HG03575 (cell line): ENCODE measurements around the gene ITGB5.
"Not testable (repeated sequence)": the region's sequence is repeated elsewhere in the genome, so short reads cannot be mapped to it uniquely, and the experiment has no call there.

Source experiments
- ATAC-seq: cut with Tn5 transposase; IDR thresholded peaks from one replicate; pipeline ENCODE4 v1.9.1; 2021; ENCODE audit not compliant: unreplicated experiment, insufficient number of reproducible peaks, low FRiP score; ENCODE audit errors: extremely low read depth

The ITGB5 gene

DNA sequence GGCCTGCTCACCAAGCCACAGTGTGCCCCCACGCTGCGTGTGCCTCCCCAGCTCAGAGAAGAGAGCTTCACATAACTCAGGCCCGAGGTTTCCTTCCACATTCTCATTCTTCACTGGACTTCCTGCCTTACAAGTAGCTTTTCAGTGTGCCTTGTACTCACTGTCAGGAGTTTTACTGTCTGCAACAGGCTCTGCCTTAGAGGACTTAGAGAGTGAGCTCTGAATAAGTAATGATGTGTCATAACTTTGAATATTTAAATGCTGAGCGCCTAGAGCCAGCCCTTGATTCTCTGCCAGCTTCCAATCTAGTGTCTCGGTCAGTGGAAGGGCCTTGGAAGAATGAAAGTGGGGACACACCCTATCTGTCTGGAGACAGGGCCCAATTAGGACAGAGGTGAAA lies 41.8 kb downstream of the ITGB5 start:
- no peak for ATAC-seq

DNA sequence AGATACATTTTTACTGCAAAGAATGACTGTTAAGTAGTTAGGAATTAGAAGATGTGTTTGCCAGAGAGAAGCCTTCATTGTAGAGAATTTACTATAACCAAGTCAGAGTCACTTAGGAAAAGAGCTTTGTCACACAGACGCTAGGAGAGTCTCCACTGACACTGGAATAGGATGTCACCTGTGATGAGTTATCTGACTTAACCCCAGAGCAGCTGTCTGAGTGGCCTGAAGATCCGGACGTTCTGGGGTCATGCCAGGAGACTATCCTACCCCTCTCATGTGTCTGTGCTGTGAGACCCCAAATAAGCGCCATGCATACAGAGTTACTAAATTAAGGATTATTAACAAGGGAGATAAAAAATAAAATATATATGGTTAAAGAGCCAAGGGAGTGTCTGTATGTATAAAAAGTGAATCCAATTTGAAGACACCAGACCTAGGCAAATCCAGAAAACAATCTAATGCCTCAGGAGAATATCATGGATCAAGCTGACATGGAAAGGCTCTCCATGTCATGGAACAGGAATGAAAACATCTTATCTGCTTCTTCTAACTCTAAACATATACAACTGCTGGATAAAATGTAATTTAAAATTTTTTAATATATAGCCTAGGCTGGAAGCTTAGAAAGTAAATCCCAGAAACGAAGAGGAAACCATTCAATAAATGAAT lies 43.5 kb downstream of the ITGB5 start:
- ATAC-seq = no peak

GRCh38 chr3:124843047-124843446 lies 44.1 kb downstream of the ITGB5 start:
- no peak for ATAC-seq

DNA sequence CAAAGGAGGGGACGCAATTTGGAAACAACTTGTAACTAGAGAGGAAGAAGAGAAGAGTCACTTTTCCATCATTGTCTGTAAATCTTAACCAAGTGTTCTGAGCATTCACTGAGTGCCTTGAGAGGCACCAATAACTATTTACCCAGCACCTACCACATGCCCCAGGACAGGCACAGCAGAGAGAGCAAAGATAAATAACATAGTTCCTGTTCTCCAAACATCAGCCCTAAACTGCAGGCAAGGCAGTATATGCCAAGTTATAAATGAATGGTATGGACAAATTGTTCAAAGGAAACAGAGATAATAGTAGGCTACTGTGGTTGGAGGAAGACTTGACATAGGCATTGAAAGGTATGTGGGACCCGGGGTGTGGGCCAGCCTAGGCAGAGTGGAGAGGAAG lies 45.6 kb downstream of the ITGB5 start:
- no peak for ATAC-seq

DNA sequence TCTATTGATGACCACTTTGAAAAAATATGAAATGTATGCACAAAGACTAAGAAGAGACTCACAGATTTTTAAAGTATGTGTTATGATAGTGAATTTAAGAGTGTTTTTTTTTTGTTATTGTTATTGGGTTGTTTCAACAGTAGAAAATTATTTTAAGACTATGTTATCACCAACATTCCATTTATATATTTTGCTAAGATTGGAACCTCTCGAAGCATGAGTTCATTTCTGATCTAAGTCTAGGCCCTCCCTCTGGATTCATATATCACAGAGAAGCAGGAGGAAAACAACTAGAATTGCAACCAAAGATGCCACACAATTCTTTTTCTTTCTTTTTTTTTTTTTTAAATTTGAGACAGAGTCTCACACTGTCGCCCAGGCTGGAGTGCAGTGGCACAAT lies 46.8 kb downstream of the ITGB5 start:
- ATAC-seq = no peak

DNA sequence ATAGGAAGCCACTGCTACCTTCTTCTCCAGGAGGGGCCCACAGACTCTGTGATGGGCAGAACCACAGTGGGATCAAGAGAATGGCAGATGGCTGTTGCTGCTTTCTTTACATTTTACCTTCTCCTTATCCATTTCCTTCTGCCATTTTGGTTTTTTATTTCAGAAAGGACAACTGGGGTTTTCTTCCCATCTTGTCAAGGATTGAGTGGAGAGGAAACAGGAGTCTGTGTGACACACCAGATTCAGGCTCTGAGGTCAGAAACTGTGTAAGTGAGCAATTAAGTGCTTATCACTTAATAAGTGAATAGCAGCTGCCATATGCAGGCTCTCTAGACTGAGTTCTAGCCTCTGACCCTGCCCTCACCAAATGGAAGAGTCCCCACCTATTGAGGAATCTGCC lies 47.3 kb downstream of the ITGB5 start:
- no peak for ATAC-seq

DNA sequence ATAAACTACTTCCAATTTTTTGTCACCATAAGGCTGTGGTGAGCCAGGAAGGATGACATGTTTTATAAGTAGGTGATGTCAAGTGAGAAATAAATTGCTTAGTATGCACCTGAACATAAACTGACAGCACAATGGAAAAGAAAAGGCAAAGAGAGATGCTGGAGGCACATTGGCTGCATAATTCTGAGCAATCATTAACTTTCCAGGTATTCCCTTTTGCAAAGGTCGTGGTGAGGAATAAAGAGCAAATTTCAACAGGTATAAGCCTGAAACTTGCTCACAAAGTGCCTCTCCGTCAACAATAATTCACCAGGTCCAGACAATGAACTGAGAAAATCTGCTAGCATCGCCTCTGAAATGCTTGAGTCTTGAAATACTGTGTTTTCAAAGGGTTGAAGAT lies 48.2 kb downstream of the ITGB5 start:
- ATAC-seq = no peak

GRCh38 chr3:124837730-124838186 lies 49.4 kb downstream of the ITGB5 start:
- no peak for ATAC-seq

DNA sequence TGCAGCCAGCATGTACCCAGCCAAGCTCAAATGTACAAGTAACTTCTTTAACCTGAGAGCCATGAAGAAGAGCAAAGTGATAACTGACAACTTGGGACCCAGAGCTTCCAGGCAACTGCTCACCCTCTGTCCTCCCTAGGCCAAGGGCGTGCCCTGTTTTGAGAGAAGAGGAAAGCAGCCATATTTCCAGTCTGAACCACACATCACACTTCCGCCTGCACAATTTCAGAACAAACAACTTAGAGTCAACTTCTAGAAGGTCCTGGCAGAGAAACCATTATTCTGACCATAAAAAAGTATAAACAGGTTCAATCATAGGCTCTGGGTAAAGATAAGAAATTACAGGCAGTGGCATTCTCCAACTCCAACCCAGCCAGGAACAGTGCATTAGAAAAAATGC lies 50.1 kb downstream of the ITGB5 start:
- no peak for ATAC-seq

DNA sequence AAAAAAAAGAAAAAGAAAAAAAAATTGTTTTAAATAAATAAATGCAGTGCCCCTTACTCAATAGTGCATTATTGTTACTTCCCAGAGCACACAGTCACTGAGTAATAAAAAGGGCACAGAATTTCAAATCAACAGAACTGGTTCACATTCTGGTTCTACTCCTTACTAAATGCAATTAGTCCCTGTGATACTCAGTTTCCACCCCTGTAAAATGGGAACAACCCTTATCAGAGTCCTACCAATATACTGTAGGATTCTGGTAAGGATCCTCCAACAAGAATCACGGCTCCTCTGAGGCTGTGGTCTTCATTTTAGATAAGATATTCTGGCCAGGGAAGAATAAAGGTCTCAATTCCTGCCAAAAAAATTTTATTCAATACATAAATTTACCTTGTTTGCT lies 50.7 kb downstream of the ITGB5 start:
- no peak for ATAC-seq

DNA sequence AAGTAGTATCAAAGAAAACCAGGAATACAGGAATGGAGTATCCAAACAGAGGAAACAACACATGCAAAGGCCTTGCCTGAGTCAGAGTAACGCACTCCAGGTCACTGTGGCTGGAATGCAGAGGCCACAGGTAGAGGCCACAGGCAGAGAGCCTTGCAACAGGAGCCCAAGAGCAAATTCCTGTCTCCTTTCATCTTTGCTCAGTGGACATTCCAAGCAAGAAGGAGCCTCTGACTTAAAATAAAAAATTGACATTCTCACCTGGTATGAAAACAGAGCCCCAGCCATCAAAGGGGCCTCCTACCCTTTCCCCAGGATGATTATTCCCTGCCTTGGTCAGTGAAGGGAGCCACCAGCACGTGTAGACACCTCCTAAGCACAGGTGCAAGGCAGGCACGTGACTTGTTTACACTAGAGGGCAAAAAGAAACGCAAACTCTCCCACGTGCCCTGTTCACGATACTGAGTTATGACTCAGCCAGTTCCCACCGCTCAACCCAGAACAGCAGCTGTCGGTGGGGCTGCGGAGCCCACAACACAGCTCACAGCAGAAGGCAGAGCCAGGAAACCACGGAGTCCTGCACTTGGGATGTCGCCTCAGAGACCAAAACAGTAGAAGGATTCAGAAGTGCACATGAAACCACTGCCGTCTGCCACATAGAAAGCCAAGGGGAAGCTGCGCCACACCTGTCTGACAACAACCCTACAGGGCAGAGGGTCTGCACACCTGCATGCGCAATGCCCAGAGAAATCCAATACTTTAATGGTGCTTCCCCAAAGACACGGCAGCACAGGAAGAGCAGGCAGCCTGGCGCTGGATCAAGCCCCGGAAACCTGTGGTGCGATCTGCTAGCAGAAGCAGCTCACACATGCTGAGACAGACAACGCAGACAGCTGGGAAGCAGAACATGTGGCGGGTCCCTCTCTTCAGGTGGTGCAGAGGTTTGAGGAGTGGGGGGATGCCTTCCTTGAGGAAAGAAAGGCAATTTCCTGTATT lies 52.1 kb downstream of the ITGB5 start:
- peak; percentile 86 for ATAC-seq

GRCh38 chr3:124833710-124834332 lies 53.3 kb downstream of the ITGB5 start:
- no peak for ATAC-seq

- ATAC-seq = no peak
Measured at GRCh38 chr3:124832782-124833709, 54.1 kb downstream of the ITGB5 start.

DNA sequence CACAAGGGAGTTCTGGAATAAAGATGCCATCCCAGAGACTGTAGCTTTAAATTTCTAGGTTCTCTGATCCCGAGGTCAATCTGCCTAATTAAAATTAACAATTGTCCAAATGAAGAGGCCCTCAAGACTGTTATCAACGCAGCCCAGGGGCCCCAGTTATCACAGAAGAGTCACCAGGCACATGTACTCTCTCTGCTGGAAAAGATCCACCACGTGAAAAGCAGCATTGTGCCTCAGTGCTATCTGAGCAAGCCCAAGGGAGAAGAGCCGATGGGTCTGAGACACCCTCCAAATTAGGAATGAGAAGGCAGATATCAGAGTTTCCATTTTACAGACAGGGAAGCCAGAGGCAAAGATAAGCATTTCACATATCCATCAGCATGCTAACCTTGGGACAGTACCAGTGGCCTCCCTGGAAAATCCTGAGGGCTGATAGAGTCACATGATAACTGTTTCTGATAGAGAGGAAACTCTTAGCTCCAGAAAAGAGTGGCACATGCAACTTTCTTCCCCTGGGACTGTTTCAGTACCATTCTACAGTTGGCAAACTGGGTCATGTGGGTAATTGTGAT lies 55.5 kb downstream of the ITGB5 start:
- no peak for ATAC-seq

- ATAC-seq = no peak
Measured at GRCh38 chr3:124829819-124830554, 57.2 kb downstream of the ITGB5 start.

DNA sequence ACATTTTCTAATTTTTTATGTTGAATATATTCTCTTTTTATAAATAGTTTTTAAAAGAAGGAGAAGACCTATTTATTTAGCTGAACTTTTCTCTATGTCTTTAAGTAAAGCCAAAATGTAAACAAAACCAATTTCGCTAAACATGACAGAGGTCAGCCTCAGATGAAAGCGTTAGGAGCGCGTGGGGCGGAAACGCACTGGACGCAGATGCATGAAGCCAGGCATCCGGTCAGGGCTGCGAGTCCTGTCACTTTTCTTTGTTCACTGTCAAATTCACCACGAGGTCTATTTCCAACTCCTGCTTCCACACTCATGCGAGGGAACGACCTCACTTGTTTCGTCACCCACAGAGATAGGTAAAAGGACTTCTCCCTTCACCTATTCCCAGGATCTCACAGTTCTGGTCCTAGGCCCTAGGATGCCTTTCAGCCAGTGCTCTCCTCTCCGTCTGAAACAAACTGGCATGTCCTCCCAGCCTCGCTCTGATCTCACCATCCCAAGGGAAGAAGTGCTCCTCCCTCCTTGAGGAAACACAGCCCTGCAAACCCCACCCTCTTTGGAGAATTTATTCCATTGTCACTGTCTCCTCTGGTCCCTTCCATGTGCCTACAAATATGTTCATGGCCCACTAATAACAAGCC lies 57.9 kb downstream of the ITGB5 start:
- no peak for ATAC-seq

DNA sequence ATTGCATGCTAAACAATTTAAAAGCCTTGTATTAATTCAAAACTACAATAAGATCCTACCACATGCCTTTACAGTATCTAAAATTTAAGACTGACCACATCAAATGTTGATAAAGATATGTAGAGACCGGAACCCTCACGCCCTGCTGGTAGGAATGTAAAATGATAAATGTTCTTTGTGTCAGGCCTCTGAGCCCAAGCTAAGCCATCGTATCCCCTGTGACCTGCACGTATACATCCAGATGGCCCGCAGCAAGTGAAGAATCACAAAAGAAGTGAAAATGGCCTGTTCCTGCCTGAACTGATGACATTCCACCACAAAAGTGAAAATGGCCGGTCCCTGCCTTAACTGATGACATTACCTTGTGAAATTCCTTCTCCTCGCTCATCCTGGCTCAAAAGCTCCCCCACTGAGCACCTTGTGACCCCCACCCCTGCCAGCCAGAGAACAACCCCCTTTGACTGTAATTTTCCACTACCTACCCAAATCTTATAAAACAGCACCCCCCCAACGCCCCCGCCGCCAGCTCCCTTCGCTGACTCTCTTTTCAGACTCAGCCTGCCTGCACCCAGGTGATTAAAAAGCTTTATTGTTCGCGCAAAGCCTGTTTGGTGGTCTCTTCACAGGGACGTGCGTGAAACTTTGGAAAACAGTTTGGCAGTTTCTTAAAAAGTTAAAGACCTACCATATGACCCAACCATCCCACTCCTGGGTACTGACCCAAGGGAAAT lies 59.5 kb downstream of the ITGB5 start:
- not testable (repeated sequence) for ATAC-seq
